ENCODE data around the gene USE1.

USE1 gene

GRCh38 chr19:17194608-17195007 is 20.5 kb upstream of the USE1 start:
- Histone ChIP-seq H3K9ac (no peak overlapping the region), H3K4me3 (IDR thresholded peaks at IDR 0.05; ENCODE audit: insufficient read depth, low read depth, low read length) (no peak overlapping the region), H3K79me2 (ENCODE audit: insufficient read depth, low read depth) (no peaks in the 10 kb centered on the region), H3K4me2 (no peak overlapping the region), H2AFZ (ENCODE audit: low read depth) (no peak overlapping the region), H3K36me3 (ENCODE audit: insufficient read depth) (no peaks in the 10 kb centered on the region), H4K20me1 (ENCODE audit: insufficient read depth) (no peaks in the 10 kb centered on the region), H3K4me1 (ENCODE audit: low read depth, poor library complexity, severe bottlenecking) (no peaks in the 10 kb centered on the region), H3K27ac (no peak overlapping the region), H3K27me3 (ENCODE audit: insufficient read depth, low read depth) (no peaks in the 10 kb centered on the region)
- no peak for TF ChIP-seq CTCF (conservative IDR thresholded peaks at IDR 0.05; ENCODE audit: low read depth, low read length)

GRCh38 chr19:17195106-17195505 is 20.1 kb upstream of the USE1 start:
- Histone ChIP-seq H3K4me3 (IDR thresholded peaks at IDR 0.05; ENCODE audit: insufficient read depth, low read depth, low read length) (no peak overlapping the region), H3K9ac (no peak overlapping the region), H3K4me2 (no peak overlapping the region), H3K79me2 (ENCODE audit: insufficient read depth, low read depth) (no peaks in the 10 kb centered on the region), H4K20me1 (ENCODE audit: insufficient read depth) (no peaks in the 10 kb centered on the region), H3K4me1 (ENCODE audit: low read depth, poor library complexity, severe bottlenecking) (no peaks in the 10 kb centered on the region), H3K27ac (no peak overlapping the region), H3K36me3 (ENCODE audit: insufficient read depth) (no peaks in the 10 kb centered on the region), H2AFZ (ENCODE audit: low read depth) (no peak overlapping the region), H3K27me3 (ENCODE audit: insufficient read depth, low read depth) (no peaks in the 10 kb centered on the region)
- TF ChIP-seq CTCF (conservative IDR thresholded peaks at IDR 0.05; ENCODE audit: low read depth, low read length) = no peak

GRCh38 chr19:17196610-17197009 is 18.5 kb upstream of the USE1 start:
- H3K4me3 ChIP-seq (IDR thresholded peaks at IDR 0.05; ENCODE audit: insufficient read depth, low read depth, low read length) = no peak overlapping the region
- no peaks in the 10 kb centered on the region for H3K27me3 ChIP-seq (ENCODE audit: insufficient read depth, low read depth)
- H4K20me1 ChIP-seq (ENCODE audit: insufficient read depth) = no peaks in the 10 kb centered on the region
- H3K9ac ChIP-seq = no peak overlapping the region
- no peaks in the 10 kb centered on the region for H3K36me3 ChIP-seq (ENCODE audit: insufficient read depth)
- H3K79me2 ChIP-seq (ENCODE audit: insufficient read depth, low read depth) = no peaks in the 10 kb centered on the region
- H3K4me2 ChIP-seq = no peak overlapping the region
- no peak overlapping the region for H3K27ac ChIP-seq
- no peak for TF ChIP-seq CTCF (conservative IDR thresholded peaks at IDR 0.05; ENCODE audit: low read depth, low read length)
- no peak overlapping the region for H2AFZ ChIP-seq (ENCODE audit: low read depth)
- H3K4me1 ChIP-seq (ENCODE audit: low read depth, poor library complexity, severe bottlenecking) = no peaks in the 10 kb centered on the region

GRCh38 chr19:17197666-17198065 is 17.5 kb upstream of the USE1 start:
- H3K36me3 ChIP-seq (ENCODE audit: insufficient read depth) = no peaks in the 10 kb centered on the region
- no peak for TF ChIP-seq CTCF (conservative IDR thresholded peaks at IDR 0.05; ENCODE audit: low read depth, low read length)
- H3K9ac ChIP-seq = no peak overlapping the region
- no peak overlapping the region for H3K4me3 ChIP-seq (IDR thresholded peaks at IDR 0.05; ENCODE audit: insufficient read depth, low read depth, low read length)
- no peaks in the 10 kb centered on the region for H3K4me1 ChIP-seq (ENCODE audit: low read depth, poor library complexity, severe bottlenecking)
- no peaks in the 10 kb centered on the region for H3K27me3 ChIP-seq (ENCODE audit: insufficient read depth, low read depth)
- H3K4me2 ChIP-seq = no peak overlapping the region
- no peaks in the 10 kb centered on the region for H4K20me1 ChIP-seq (ENCODE audit: insufficient read depth)
- H2AFZ ChIP-seq (ENCODE audit: low read depth) = no peak overlapping the region
- H3K79me2 ChIP-seq (ENCODE audit: insufficient read depth, low read depth) = no peaks in the 10 kb centered on the region
- no peak overlapping the region for H3K27ac ChIP-seq

All from KMS-11 (cell line).